Erythroblast (primary cell): Measurements from ENCODE around the gene AGPAT2.

Experiments used
- GATA1 ChIP-seq: IDR thresholded peaks from 2 replicates; pipeline ENCODE4 v1.6.1; 2011; ENCODE audit warnings: low read depth, mild to moderate bottlenecking, control low read depth, low read length, moderate library complexity
- POLR2A ChIP-seq: IDR thresholded peaks from 2 replicates; pipeline ENCODE4 v1.6.1; 2011; ENCODE audit warnings: mild to moderate bottlenecking, low read length

DNA sequence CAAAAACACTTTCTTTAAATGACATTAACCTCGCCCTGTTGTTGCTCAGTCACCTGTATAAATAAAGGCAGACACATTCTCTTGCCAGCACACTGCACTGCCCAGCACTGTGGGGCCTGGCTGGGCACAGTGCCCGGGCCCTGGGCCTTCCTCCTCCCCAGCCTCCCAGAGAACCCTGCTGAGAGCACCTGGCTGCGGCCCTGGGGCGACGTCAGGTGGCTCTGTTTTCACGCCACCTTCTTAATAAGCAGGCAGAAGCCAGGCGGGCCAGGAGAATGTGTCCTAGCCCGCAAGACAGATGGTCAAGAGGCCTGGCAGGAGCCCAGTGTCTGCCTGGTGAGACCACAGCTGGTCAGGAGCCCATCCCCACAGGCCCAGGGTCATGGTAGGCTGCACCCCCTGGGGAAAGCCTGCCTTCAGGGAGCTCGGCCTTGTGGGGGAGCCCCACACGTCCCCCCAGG lies 8.2 kb upstream of the AGPAT2 start:
- TF ChIP-seq POLR2A: no peak
- TF ChIP-seq GATA1: no peak
